SK-N-SH treated with all-trans-retinoic acid at 6 μM for 48 hours (cell line): ENCODE results near the gene CSNK1G1.

Source experiments
- ATAC-seq: fragments of 200-7000 bp; cut with Tn5 transposase; 3 replicates; pipeline ENCODE4 v1.9.1; 2020; ENCODE audit warnings: mild to moderate bottlenecking, moderate library complexity
- CREB5 ChIP-seq: fragments of 250-450 bp; sonication (Bioruptor Pico); IDR thresholded peaks from 2 replicates; pipeline ENCODE4 v1.5.1; 2020; ENCODE audit warnings: low read depth, mild to moderate bottlenecking, moderate library complexity
- ESRRG ChIP-seq: fragments of 250-450 bp; sonication (Bioruptor Pico); IDR thresholded peaks from 2 replicates; pipeline ENCODE4 v1.6.1; 2021; ENCODE audit warnings: mild to moderate bottlenecking
- GLIS3 ChIP-seq: fragments of 250-450 bp; sonication (Bioruptor Pico); IDR thresholded peaks from 2 replicates; pipeline ENCODE4 v1.5.0; 2020; ENCODE audit warnings: mild to moderate bottlenecking, moderate library complexity
- ISL1 ChIP-seq: fragments of 250-450 bp; sonication (Bioruptor Pico); IDR thresholded peaks from 2 replicates; pipeline ENCODE4 v2.1.2; 2022; ENCODE audit warnings: mild to moderate bottlenecking, moderate library complexity
- OSR1 ChIP-seq: fragments of 250-450 bp; sonication (Bioruptor Pico); IDR thresholded peaks from 2 replicates; pipeline ENCODE4 v1.8.0; 2022; ENCODE audit warnings: moderate library complexity, mild to moderate bottlenecking, inconsistent platforms
- SNAI2 ChIP-seq: fragments of 250-450 bp; sonication (Bioruptor Pico); IDR thresholded peaks from 2 replicates; pipeline ENCODE4 v1.5.0; 2020; ENCODE audit warnings: mild to moderate bottlenecking, moderate library complexity
- TCF4 ChIP-seq: fragments of 250-450 bp; sonication (Bioruptor Pico); IDR thresholded peaks from 2 replicates; pipeline ENCODE4 v1.8.0; 2021; ENCODE audit warnings: mild to moderate bottlenecking, moderate library complexity, borderline replicate concordance
- TOX ChIP-seq: fragments of 250-450 bp; sonication (Bioruptor Pico); IDR thresholded peaks from 2 replicates; pipeline ENCODE4 v1.8.0; 2021; ENCODE audit warnings: mild to moderate bottlenecking, moderate library complexity, borderline replicate concordance
- TSHZ2 ChIP-seq: fragments of 250-450 bp; sonication (Bioruptor Pico); IDR thresholded peaks from 2 replicates; pipeline ENCODE4 v1.5.0; 2020; ENCODE audit warnings: mild to moderate bottlenecking, moderate library complexity
- ZC3H10 ChIP-seq: fragments of 250-450 bp; sonication (Bioruptor Pico); IDR thresholded peaks from 2 replicates; pipeline ENCODE4 v1.5.1; 2021; ENCODE audit warnings: mild to moderate bottlenecking, moderate library complexity
- ZNF565 ChIP-seq: fragments of 450-650 bp; formaldehyde crosslinking; conservative IDR thresholded peaks from 2 replicates; pipeline ENCODE4 v1.5.0; 2020; ENCODE audit warnings: low read depth, mild to moderate bottlenecking, moderate library complexity
- TF ChIP-seq, protein P1 (sequence below): fragments of 250-450 bp; sonication (Bioruptor Pico); IDR thresholded peaks from 2 replicates; pipeline ENCODE4 v1.5.1; 2021; ENCODE audit warnings: mild to moderate bottlenecking, moderate library complexity
- TF ChIP-seq, protein P2 (sequence below): fragments of 250-450 bp; sonication (Bioruptor Pico); IDR thresholded peaks from 2 replicates; pipeline ENCODE4 v1.8.0; 2020; ENCODE audit warnings: mild to moderate bottlenecking, moderate library complexity, borderline replicate concordance

Gene CSNK1G1

GRCh38 chr15:64156652-64157331, 199.2 kb downstream of the CSNK1G1 start:
- no peak for ATAC-seq
- TF ChIP-seq OSR1 (CRISPR knock-in tag) (no peak), TCF4 (CRISPR knock-in tag) (no peak), ISL1 (CRISPR knock-in tag) (no peak), CREB5 (CRISPR knock-in tag) (no peak), ZNF565 (CRISPR knock-in tag) (no peak), SNAI2 (CRISPR knock-in tag) (no peak)
- TF ChIP-seq, protein P1, sequence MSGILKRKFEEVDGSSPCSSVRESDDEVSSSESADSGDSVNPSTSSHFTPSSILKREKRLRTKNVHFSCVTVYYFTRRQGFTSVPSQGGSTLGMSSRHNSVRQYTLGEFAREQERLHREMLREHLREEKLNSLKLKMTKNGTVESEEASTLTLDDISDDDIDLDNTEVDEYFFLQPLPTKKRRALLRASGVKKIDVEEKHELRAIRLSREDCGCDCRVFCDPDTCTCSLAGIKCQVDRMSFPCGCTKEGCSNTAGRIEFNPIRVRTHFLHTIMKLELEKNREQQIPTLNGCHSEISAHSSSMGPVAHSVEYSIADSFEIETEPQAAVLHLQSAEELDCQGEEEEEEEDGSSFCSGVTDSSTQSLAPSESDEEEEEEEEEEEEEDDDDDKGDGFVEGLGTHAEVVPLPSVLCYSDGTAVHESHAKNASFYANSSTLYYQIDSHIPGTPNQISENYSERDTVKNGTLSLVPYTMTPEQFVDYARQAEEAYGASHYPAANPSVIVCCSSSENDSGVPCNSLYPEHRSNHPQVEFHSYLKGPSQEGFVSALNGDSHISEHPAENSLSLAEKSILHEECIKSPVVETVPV (CRISPR knock-in tag), result no peak

- no peak for ATAC-seq
Observed at GRCh38 chr15:64155802-64156651, 199.9 kb downstream of the CSNK1G1 start.

More at GRCh38 chr15:64155802-64156651, 199.9 kb downstream of the CSNK1G1 start:
- TF ChIP-seq ESRRG (CRISPR knock-in tag), result no peak
- no peak for TF ChIP-seq TSHZ2 (CRISPR knock-in tag)
- TF ChIP-seq TOX (CRISPR knock-in tag), result no peak
- TF ChIP-seq SNAI2 (CRISPR knock-in tag), result no peak
- no peak for TF ChIP-seq CREB5 (CRISPR knock-in tag)
- TF ChIP-seq TCF4 (CRISPR knock-in tag), result no peak
- TF ChIP-seq, protein P2, sequence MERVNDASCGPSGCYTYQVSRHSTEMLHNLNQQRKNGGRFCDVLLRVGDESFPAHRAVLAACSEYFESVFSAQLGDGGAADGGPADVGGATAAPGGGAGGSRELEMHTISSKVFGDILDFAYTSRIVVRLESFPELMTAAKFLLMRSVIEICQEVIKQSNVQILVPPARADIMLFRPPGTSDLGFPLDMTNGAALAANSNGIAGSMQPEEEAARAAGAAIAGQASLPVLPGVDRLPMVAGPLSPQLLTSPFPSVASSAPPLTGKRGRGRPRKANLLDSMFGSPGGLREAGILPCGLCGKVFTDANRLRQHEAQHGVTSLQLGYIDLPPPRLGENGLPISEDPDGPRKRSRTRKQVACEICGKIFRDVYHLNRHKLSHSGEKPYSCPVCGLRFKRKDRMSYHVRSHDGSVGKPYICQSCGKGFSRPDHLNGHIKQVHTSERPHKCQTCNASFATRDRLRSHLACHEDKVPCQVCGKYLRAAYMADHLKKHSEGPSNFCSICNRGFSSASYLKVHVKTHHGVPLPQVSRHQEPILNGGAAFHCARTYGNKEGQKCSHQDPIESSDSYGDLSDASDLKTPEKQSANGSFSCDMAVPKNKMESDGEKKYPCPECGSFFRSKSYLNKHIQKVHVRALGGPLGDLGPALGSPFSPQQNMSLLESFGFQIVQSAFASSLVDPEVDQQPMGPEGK (CRISPR knock-in tag), result no peak
- TF ChIP-seq ZC3H10 (CRISPR knock-in tag), result no peak
- TF ChIP-seq GLIS3, result no peak
